SK-N-SH (cell line): Measurements from ENCODE around the gene POLR1A. TPM values are rescaled to one million over a fixed set of nuclear protein-coding genes. Genes with fewer than 3 reads are reported as not detected.

Experiments
- CTCF ChIA-PET: fragments of 300-600, 350-600 bp; formaldehyde crosslinking; extraction: SDS; loops from one replicate; lab custom pipeline; 2021; lab: Yijun Ruan, JAX
- POLR2A ChIA-PET: fragments of 350-600 bp; sonication (Branson Sonifier 250); formaldehyde crosslinking; extraction: SDS; loops from one replicate; lab custom pipeline; 2020; ENCODE audit warnings: antibody characterized with exemption, inconsistent platforms; lab: Yijun Ruan, JAX
- DNase-seq: peaks from one replicate; pipeline ENCODE4 v3.0.0; 2012
- H2AFZ ChIP-seq: fragments of 200-600 bp; sonication (generic); 2 replicates; pipeline ENCODE4 v1.8.1; 2016; ENCODE audit warnings: antibody characterized with exemption, mild to moderate bottlenecking, low read depth
- H3F3A ChIP-seq: fragments of 200-600 bp; sonication (generic); replicated peaks from 2 replicates; pipeline ENCODE3; 2016; ENCODE audit warnings: antibody characterized with exemption, mild to moderate bottlenecking; ENCODE audit not compliant: insufficient read depth
- H3K27ac ChIP-seq, 2 experiments: fragments of 200-500 bp in 1 of 2; fragments of 200-600 bp in 1 of 2; sonication (Bioruptor generic) in 1 of 2; sonication (generic), shearing (Covaris generic) in 1 of 2; 2 replicates each; pipeline versions ENCODE4 v1.5.1 to v1.6.1; 2014 to 2016; ENCODE audit warnings: low read depth in 2 of 2, inconsistent platforms in 1 of 2, low read length in 1 of 2, mild to moderate bottlenecking in 1 of 2, mixed read lengths in 1 of 2
- H3K27me3 ChIP-seq: fragments of 200-600 bp; sonication (generic), shearing (Covaris generic); 2 replicates; pipeline ENCODE4 v1.6.1; 2016; ENCODE audit warnings: mixed run types; ENCODE audit not compliant: insufficient read depth
- H3K36me3 ChIP-seq, 2 experiments: fragments of 200-500 bp in 1 of 2; fragments of 200-600 bp in 1 of 2; sonication (Bioruptor generic) in 1 of 2; sonication (generic) in 1 of 2; replicated peaks in 1 of 2; 2 replicates each; pipeline versions ENCODE3 to v1.5.1; 2014 to 2016; ENCODE audit warnings: low read length in 1 of 2, mild to moderate bottlenecking in 1 of 2; ENCODE audit not compliant: insufficient read depth in 2 of 2, control insufficient read depth in 1 of 2
- H3K4me1 ChIP-seq, 2 experiments: fragments of 200-500 bp in 1 of 2; fragments of 200-600 bp in 1 of 2; sonication (Bioruptor generic) in 1 of 2; sonication (generic), shearing (Covaris generic) in 1 of 2; 2 replicates each; pipeline versions ENCODE4 v1.5.1 to v1.6.1; 2014 to 2016; ENCODE audit warnings: low read depth in 1 of 2, low read length in 1 of 2, mixed run types in 1 of 2; ENCODE audit not compliant: insufficient read depth in 2 of 2, control insufficient read depth in 1 of 2
- H3K4me2 ChIP-seq: fragments of 200-600 bp; sonication (generic), shearing (Covaris generic); 2 replicates; pipeline ENCODE4 v1.6.1; 2017; ENCODE audit warnings: mixed run types
- H3K4me3 ChIP-seq, 2 experiments: fragments of 200-500 bp in 1 of 2; fragments of 200-600 bp in 1 of 2; sonication (Bioruptor generic) in 1 of 2; sonication (generic), shearing (Covaris generic) in 1 of 2; 2 replicates each; pipeline versions ENCODE4 v1.5.1 to v1.8.1; 2014 to 2016; ENCODE audit warnings: low read depth in 2 of 2, inconsistent platforms in 1 of 2, low read length in 1 of 2, mild to moderate bottlenecking in 1 of 2, mixed read lengths in 1 of 2, moderate library complexity in 1 of 2
- H3K79me2 ChIP-seq: fragments of 200-600 bp; sonication (generic); 2 replicates; pipeline ENCODE4 v1.8.1; 2017; ENCODE audit warnings: mild to moderate bottlenecking; ENCODE audit not compliant: insufficient read depth
- H3K9ac ChIP-seq: fragments of 200-600 bp; sonication (generic); 2 replicates; pipeline ENCODE4 v1.6.1; 2017; ENCODE audit warnings: mixed run types
- H3K9me2 ChIP-seq: fragments of 200-600 bp; sonication (generic); 2 replicates; pipeline ENCODE4 v1.6.1; 2017; ENCODE audit warnings: mixed run types
- H3K9me3 ChIP-seq: fragments of 200-600 bp; sonication (generic); 2 replicates; pipeline ENCODE4 v1.6.1; 2017; ENCODE audit warnings: mixed run types, mild to moderate bottlenecking, moderate library complexity
- H4K20me1 ChIP-seq: fragments of 200-600 bp; sonication (generic); 2 replicates; pipeline ENCODE4 v1.6.1; 2017; ENCODE audit warnings: mild to moderate bottlenecking, mixed run types; ENCODE audit not compliant: insufficient read depth
- CHD2 ChIP-seq: fragments of 150-350 bp; IDR thresholded peaks from 2 replicates; pipeline ENCODE4 v1.6.1; 2018; ENCODE audit warnings: low read length; ENCODE audit not compliant: partially characterized antibody
- CTCF ChIP-seq: fragments of 200-600 bp; sonication (generic); IDR thresholded peaks from 2 replicates; pipeline ENCODE4 v1.6.1; 2017; ENCODE audit warnings: antibody characterized with exemption, mild to moderate bottlenecking, moderate library complexity
- EP300 ChIP-seq, 2 experiments: IDR thresholded peaks; 2 replicates each; pipeline versions ENCODE4 v1.4.0 to v1.6.1; 2012; ENCODE audit warnings: borderline replicate concordance in 1 of 2, low read depth in 1 of 2, low read length in 1 of 2
- EZH2phosphoT487 ChIP-seq: fragments of 200-600 bp; sonication (generic); IDR thresholded peaks from 2 replicates; pipeline ENCODE4 v1.6.1; 2017; ENCODE audit warnings: low read depth, mixed run types, mild to moderate bottlenecking, antibody characterized with exemption, moderate library complexity, borderline replicate concordance
- FOXJ3 ChIP-seq: sonication (generic); formaldehyde crosslinking; IDR thresholded peaks from 2 replicates; pipeline ENCODE4 v1.5.1; 2020; ENCODE audit warnings: mild to moderate bottlenecking, missing genetic modification reagents
- FOXM1 ChIP-seq: IDR thresholded peaks from 2 replicates; pipeline ENCODE4 v1.4.0; 2012; ENCODE audit warnings: low read depth, mild to moderate bottlenecking
- MAX ChIP-seq: IDR thresholded peaks from 2 replicates; pipeline ENCODE4 v1.4.0; 2012; ENCODE audit warnings: low read depth
- MXI1 ChIP-seq: IDR thresholded peaks from 2 replicates; pipeline ENCODE4 v1.6.1; 2012; ENCODE audit warnings: mild to moderate bottlenecking, low read depth, low read length, improper control_type of control experiment
- NRF1 ChIP-seq: IDR thresholded peaks from 2 replicates; pipeline ENCODE4 v1.6.1; 2012; ENCODE audit warnings: low read depth, mild to moderate bottlenecking, low read length
- REST ChIP-seq: IDR thresholded peaks from 2 replicates; pipeline ENCODE4 v1.6.1; 2012; ENCODE audit warnings: mild to moderate bottlenecking, low read depth, low read length, moderate library complexity
- RXRA ChIP-seq: IDR thresholded peaks from 2 replicates; pipeline ENCODE4 v1.4.0; 2012; ENCODE audit warnings: low read depth, mild to moderate bottlenecking, borderline replicate concordance
- TAF1 ChIP-seq: IDR thresholded peaks from 2 replicates; pipeline ENCODE4 v1.6.1; 2012; ENCODE audit warnings: low read depth, mild to moderate bottlenecking, low read length, moderate library complexity, borderline replicate concordance
- WGBS: methylation state at CpG from one replicate; pipeline ENCODE4 v1.1.6; 2017; ENCODE audit warnings: low lambda C conversion rate; 5-methylcytosine and 5-hydroxymethylcytosine counted together
- polyA plus RNA-seq, 3 experiments: library from polyadenylated mRNA; depleted of rRNA; stranded (reverse); fragments of >200 nt; gene quantifications; 2 replicates each; pipeline ENCODE4 v1.2.3, GENCODE V29; 2012

The POLR1A gene
- polyA plus RNA-seq (2012; rRNA removed): 5.5 and 6.1 TPM in 2 replicates
- polyA plus RNA-seq (2012; cell fraction: cytosol; rRNA removed): 4.8 and 4.9 TPM in 2 replicates
- 15.4 and 18.0 TPM in 2 replicates for polyA plus RNA-seq (2012; cell fraction: nucleus; rRNA removed)

- peaks cover 10% of the 10 kb centered on the region for H4K20me1 ChIP-seq
- no peak for TF ChIP-seq EZH2phosphoT487
- peak; percentile 97 for TF ChIP-seq NRF1
- peak; percentile 69; the same call in 1 of the 2 replicates for TF ChIP-seq MAX
- 0 out of 2 replicates have a peak, but pooled peaks have one; percentile 41 for TF ChIP-seq TAF1
- TF ChIP-seq EP300 (IDR thresholded peaks at IDR 0.05; ENCODE audit: borderline replicate concordance in 1 of 2, low read depth in 1 of 2, low read length in 1 of 2): no peak
- TF ChIP-seq CHD2: peak; percentile 59
- TF ChIP-seq MXI1: peak; percentile 85
- TF ChIP-seq CTCF: 0 out of 2 replicates have a peak, but pooled peaks have one; percentile 15
- TF ChIP-seq, all 33 proteins: peak for 6
- peaks cover 30 to 34% of the 10 kb centered on the region in 2 experiments for H3K36me3 ChIP-seq
- H3K27ac ChIP-seq: peak within 1 kb of the TSS; percentile 80 to 89
- ChIA-PET CTCF (interaction anchor here (1.2 to 1.5 kb wide), 2 partner anchors 17 to 26 kb away, joined by 4 to 5 read pairs; no protein-coding TSS in a partner anchor), POLR2A (interaction anchor here (0.8 to 1.8 kb wide), 2 partner anchors 90 to 278 kb away, joined by 4 to 6 read pairs; partner anchors contain the start of gene IMMT)
- WGBS: under 1% methylated on average over 31 of the region's 38 CpGs
- no peaks in the 10 kb centered on the region for H3F3A ChIP-seq
- H3K9me2 ChIP-seq: no peaks in the 10 kb centered on the region
- peak within 1 kb of the TSS; percentile 95 to 98 for H3K4me3 ChIP-seq
- peak; percentile 81 for DNase-seq
- H3K27me3 ChIP-seq: no peaks in the 10 kb centered on the region
- H2AFZ ChIP-seq: peak within 1 kb of the TSS; percentile 87
- H3K9ac ChIP-seq: peak within 1 kb of the TSS; percentile 76
- no peaks in the 10 kb centered on the region for H3K9me3 ChIP-seq
- H3K4me2 ChIP-seq: peak within 1 kb of the TSS; percentile 79
- H3K4me1 ChIP-seq: peaks cover 10 to 16% of the 10 kb centered on the region in 2 experiments; a peak in 3 of 4 replicates
- H3K79me2 ChIP-seq: peaks cover 94% of the 10 kb centered on the region
Measured at GRCh38 chr2:86105252-86105968, at the start of gene POLR1A. POLR1A (minus strand) TSS chr2:86105886; CDS start chr2:86105776, 110 bp downstream.

GRCh38 chr2:86150502-86150901 lies 44.8 kb upstream of the POLR1A start:
- Histone ChIP-seq H3K9me3 (no peaks in the 10 kb centered on the region), H3K4me3 (no peak overlapping the region), H3F3A (peaks cover 8% of the 10 kb centered on the region), H3K9me2 (no peaks in the 10 kb centered on the region), H3K4me2 (no peak overlapping the region), H3K9ac (no peak overlapping the region), H3K27me3 (no peaks in the 10 kb centered on the region), H2AFZ (no peak overlapping the region), H3K36me3 (peaks cover 59 to 74% of the 10 kb centered on the region in 2 experiments), H4K20me1 (no peaks in the 10 kb centered on the region), H3K27ac (no peak overlapping the region), H3K4me1 (no peaks in the 10 kb centered on the region), H3K79me2 (no peaks in the 10 kb centered on the region)
- ChIA-PET CTCF (interaction anchor here (1.2 to 1.4 kb wide), 2 partner anchors 71 to 421 kb away, joined by 3 read pairs; no protein-coding TSS in a partner anchor), POLR2A (no interaction called here)
- 97% methylated on average over 2 of the region's 2 CpGs for WGBS
- TF ChIP-seq MXI1: no peak
- no peak for TF ChIP-seq EZH2phosphoT487
- no peak for TF ChIP-seq FOXM1
- peak; percentile 56; the same call in 1 of the 2 replicates for TF ChIP-seq REST
- TF ChIP-seq RXRA: no peak
- no peak for TF ChIP-seq FOXJ3
- no peak for DNase-seq
